ENCODE results near the gene BRCA1.

DNA sequence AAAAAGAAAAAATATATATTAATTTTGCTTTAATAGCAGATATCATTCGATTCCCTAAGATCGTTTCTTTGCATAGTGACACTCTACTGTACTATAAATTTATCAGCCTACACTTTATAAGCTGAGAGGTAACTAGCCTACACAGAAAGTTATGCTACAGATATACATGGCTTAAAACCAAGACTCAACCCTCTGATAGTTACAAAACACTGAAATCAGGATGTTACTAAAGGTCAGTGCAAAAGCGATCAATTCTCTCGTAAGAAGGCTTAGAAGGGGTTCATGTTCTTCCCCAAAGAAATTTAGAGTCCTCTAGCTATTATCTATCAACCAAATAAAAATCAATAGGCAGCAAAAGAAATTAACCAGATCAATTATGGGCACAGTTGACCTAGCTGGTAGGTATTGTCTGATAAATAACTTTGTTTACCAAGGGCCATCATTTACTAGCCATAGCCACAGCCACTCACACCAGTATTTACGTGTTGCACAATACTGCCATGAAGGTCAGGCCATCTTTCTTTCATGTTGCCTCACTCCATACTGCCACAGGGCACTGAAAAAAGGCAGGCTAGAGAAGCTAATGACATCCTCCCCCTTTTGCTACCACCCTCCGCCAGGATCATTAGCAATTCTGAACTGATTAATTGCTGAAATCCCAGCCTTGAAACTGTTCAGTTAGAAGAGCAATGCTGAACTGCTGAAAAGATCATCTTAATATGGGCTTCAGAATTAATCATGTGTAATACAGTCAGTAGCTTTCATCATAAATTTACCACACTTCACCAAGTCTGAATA, 56.4 kb downstream of the BRCA1 start:
- no peak for TF ChIP-seq CTCF (IDR thresholded peaks at IDR 0.05)
- no peak for TF ChIP-seq POLR2A (IDR thresholded peaks at IDR 0.05)

Data from lower leg skin (tissue), 3 donors.